Inflammatory macrophage treated with lipopolysaccharide for 1 hour (primary cell): ENCODE measurements around the gene ICAM1.
"Not testable (repeated sequence)": the region's sequence is repeated elsewhere in the genome, so short reads cannot be mapped to it uniquely, and the experiment has no call there.

ENCODE experiments used
- DNase-seq, 2 donors: peaks; one replicate each; pipeline ENCODE4 v3.0.0-alpha.2; 2020 to 2022

ICAM1 gene, protein sequence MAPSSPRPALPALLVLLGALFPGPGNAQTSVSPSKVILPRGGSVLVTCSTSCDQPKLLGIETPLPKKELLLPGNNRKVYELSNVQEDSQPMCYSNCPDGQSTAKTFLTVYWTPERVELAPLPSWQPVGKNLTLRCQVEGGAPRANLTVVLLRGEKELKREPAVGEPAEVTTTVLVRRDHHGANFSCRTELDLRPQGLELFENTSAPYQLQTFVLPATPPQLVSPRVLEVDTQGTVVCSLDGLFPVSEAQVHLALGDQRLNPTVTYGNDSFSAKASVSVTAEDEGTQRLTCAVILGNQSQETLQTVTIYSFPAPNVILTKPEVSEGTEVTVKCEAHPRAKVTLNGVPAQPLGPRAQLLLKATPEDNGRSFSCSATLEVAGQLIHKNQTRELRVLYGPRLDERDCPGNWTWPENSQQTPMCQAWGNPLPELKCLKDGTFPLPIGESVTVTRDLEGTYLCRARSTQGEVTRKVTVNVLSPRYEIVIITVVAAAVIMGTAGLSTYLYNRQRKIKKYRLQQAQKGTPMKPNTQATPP

DNA sequence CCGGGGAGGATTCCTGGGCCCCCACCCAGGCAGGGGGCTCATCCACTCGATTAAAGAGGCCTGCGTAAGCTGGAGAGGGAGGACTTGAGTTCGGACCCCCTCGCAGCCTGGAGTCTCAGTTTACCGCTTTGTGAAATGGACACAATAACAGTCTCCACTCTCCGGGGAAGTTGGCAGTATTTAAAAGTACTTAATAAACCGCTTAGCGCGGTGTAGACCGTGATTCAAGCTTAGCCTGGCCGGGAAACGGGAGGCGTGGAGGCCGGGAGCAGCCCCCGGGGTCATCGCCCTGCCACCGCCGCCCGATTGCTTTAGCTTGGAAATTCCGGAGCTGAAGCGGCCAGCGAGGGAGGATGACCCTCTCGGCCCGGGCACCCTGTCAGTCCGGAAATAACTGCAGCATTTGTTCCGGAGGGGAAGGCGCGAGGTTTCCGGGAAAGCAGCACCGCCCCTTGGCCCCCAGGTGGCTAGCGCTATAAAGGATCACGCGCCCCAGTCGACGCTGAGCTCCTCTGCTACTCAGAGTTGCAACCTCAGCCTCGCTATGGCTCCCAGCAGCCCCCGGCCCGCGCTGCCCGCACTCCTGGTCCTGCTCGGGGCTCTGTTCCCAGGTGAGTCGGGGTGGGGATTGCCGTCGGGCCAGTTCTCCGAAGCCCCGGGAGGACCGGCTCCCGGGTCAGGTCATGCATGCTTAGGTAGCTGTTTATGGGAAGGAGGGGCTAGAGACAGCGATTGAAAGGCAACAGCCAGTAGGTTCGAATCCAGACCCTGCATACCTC lies at the start of gene ICAM1:
ICAM1 (plus strand) TSS at position 505 of the 779 bp plus-strand sequence; CDS start at position 545, 40 bp downstream.
- peak; percentile 98 for DNase-seq

DNA sequence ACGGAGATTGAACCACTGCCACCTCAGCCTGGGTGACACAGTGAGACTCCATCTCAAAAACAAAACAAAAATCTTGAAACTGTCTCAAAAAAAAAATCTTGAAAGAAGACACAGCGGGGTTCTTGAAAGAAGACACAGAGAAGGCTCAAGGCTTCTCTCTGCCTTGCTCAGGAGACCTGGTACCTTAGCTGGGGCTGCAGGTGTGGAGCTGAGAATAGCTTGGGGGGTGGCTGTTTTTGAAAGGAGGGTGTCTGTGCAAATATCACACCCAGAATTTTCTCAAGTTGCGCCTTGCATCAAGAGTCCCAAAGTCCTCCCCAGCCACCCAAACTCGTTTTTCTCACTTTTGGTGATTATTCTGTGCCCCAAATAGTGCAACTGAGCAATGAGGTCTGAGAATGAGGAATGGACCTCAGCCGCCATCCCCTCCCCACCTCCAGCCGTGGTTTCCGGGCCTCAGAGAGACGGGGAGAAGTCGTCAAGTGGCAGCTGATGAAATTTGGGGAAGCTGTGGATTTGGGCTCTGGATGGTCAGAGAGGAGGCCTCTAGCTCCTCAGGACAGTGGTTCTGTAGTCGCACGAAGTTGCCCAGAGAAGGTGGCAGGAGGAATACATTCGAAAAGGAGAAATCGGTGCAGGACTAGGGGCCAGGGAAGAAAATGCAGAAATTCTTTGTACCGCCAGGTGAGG lies 48.6 kb upstream of the ICAM1 start:
- DNase-seq = peak; percentile 58 to 69

DNA sequence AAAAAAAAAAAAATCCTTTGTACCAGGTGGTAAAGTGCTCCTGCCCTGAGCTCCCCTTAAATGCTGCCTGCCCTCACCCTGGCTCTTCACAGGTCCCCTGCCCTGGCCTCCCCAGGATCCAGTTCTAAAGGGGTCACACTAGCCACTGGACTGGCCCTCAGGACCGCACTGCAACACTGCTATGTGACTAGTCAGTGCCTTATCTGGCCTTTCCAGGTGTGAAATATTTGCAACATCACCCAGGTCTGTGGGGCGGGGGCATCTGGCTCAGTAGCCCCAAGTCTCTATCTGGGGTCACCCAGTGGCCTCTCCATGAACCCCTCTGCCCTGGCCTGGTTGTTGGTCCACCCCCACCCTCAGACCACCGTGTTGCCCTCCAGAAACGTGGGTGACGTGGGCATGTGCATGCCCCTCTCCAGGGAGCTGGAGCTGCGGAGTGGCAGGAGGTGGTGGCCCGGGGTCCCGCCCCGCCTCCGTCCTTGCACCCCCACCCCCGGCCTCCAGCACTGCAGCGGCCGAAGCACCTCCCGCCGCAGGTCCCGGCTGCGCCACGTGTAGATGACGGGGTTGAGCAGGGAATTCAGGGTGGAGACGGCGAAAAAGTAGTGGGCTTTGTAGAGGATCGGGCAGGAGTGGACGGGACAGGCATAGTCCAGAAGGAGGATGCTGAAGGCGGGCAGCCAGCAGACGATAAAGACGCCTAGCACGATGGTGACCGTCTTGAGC lies 47.3 kb upstream of the ICAM1 start:
- no peak for DNase-seq

DNA sequence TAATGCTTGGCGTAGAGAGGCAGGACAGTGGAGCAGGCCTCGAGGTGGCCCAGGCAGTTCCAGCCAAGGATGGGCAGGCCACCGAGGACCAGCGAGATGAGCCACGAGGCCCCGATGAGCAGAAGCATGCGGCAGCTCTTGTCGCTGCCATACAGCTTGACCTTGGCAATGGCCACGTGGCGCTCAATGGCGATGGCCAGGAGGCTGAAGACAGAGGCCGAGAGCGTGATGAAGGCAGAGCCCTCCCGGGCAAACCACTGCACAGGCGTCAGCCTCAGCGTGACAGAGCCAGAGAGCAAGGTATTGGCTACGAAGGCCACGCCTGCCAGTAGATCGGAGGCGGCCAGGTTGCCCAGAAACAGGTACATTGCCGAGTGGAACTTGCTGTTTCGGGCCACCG lies 46.6 kb upstream of the ICAM1 start:
- DNase-seq = no peak

DNA sequence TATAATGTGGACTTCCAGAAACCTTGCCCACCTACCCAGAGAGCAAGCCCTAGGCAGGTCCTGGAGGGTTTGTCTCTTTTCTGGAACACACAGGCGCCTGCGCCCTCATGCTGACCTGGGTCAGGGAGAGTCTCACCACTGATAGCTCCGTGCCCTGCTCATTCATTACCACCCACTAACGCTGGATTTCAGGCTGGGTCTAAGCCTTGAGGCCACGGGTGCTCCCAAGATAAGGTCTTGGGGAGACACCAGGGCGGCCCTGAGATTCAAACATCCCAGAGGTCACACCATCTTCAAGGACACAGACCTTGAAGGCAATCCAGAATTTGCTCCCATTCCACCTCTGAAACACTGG lies 44.9 kb upstream of the ICAM1 start:
- no peak for DNase-seq

DNA sequence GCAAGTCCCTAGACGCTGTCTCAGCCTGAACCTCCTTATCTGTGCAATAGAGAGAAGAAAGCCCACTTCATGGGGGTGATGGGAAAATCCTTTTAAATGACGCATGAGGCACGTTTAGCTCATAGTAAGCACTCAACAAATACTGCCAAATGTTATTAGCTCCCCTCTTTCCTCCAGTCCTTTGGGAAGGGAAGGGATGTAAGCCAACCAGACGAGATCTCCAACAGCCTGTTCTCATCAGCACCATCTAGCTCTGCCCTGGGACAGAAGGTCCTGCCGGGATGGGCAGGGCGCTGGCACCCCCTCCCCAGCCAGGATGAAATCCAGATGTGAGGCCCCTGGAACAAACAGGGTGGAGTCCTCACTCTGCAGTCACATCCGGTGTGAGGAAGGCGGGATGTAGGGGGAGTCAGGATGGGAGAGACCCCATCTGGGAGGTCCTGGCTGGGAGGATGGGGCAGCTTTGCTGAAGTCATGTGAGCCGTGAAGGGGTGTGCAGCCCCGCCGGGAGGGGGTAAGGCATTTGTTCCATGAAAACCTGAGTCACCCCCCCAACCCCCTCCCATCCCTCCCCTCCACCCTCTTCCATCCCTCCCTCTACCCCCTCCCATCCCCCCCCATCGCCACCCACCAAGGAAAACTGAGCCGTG lies 44.4 kb upstream of the ICAM1 start:
- DNase-seq = no peak

DNA sequence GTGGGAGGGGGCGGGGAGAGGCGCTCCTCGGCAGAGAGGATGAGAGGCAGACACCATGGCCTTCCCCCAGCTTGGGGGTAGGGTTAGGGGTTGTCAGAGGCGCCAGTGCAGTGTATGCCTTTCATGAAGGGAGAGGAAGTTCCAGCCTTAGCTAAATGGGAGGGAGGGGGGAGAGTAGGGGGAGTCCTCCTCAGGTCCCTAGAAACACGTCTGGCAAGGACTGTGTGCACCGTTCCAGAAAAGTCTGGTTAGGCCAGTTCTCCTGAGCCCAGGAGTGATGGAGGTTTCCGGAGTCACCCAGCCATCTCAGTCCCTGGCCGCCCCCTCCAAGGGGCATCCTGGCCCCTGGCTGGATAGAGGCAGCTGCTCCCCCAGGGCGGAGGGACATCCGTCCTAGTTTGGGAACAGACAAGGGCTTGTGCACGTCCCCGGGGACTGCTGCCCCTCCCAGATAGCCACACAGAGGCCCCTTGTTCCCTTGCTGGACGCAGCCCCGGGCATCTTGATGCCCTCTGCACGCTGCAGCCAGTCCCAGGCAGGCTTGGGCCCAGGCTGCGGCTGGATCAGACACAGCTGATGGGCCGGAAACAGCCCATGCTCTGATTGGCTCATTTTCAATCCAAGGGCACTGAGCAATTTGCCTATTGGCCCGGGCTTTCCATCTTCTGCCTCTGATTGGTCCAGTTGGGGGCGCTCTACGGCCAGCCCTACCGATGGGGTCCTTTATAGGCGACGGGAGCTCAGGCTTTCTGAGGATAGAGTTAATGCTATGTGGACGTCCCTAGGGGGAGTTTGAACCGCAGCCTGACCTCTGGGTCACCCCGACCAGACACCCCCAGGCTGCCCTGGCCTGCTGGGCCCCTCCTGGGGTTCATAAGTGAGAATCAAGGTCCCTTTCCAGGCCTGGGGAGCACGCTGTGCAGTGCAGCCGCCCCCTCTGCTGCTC lies 43.6 kb upstream of the ICAM1 start:
- DNase-seq = no peak

DNA sequence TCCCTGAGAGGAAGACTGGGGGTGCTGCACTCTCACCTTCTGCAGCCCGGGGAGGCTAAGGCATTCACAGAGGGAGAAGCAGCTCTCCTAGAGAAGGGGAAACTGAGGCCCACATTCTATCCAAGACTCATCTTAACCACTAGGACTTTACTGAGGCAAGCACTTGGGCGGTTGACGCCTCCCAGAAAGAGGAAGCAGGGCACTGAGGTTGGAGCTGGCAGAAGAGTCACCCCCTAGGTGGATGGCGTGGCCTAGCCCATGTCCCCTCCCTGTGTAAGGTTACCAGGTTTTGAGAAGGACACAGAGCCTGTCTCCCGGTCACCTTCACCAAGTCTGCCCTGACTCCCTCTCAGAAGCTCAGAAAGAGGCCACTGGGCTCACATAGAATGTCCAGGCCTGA lies 42.5 kb upstream of the ICAM1 start:
- DNase-seq = peak in 1 of 2 donors; percentile 48

DNA sequence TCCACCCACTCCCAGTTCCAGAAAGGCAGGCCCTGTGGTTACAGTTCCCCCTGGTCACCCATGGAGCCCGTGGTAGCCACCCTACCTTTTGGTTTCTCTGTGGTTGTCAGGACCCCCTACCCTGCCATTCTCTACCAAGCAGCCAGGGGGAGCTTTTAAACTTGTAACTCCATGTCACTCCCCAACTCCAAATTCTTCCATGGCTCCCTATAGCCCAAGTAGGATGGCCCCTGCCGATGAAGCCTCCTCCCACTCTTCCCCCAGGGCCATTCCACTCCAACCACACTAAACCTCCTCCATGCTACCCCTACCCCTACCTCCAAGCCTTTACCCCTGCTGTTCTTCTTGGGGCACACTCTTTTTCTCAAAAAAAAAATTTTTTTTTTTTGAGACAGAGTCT lies 42.0 kb upstream of the ICAM1 start:
- DNase-seq = peak in 1 of 2 donors; percentile 38

DNA sequence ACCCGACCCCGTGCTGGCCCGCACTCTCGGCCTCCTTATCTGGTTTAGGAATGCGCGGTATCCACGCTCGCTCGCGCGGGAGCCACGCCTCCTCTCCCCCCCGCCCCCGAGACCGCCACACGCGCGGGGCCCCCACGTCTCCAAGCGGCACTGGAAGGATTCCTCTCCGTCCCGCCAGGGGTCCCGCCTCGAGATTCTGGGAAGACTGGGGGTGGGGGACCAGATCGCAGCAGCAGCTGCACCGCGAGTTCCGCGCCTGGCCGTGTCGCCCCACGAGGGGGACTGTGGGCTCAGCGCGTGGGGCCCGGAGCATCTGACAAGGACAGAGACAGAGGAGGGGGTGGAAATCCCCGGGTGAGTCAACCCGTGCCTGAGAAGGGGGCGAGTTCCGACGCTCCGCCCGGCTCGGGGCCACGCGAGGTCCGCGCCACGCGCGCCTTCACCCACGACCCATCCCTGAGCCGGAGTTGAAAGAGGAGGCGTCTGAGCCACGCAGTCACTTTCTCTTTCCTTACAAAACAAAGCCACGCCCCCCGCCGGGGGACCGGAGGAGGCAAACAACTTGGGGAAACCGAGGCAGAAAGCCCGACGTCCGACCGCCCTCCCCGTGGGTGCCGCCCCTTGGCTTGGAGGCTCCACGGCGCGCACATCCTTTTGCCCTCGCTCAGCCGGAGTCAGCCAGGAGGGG lies 40.6 kb upstream of the ICAM1 start:
- DNase-seq = peak; percentile 40 to 73

DNA sequence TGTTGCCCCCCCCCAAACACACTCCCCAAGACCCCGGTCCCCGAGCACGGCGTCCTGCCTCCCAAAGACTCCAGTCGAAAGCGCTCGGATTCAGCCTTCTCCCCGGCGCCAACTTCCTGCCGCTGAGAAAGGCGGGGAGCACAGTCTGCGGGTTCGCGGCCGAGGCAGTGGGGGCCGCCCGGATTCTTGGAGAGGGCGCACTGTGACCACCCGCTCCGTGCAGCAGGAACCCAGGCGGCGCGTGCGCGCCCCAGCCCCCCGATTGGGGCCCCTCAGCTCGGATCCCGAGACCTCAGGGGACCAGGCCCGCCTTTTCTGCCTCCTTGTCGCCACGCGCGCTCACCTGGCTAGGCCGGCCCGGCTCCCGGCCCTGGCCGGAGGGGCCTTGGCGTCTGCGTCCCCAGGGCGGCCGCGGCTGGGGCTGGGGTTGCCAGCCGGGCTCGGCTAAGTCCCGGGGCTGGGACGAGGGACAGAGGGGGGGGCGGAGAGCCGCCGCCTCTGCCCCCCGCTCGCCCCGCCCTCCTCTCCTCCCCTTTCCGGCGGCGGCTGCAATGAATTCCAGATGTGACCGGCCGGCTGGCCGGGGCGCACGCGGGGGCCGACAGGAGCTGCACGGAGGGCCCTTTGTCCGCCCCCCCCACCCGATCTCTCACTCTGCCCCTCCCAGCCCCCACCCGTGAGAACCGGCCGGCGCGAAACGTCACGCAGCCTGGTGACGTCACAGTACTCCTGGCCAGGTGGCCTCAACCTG lies 39.9 kb upstream of the ICAM1 start, which contains the start of gene S1PR2:
S1PR2 (minus strand) TSS at position 471 of the 751 bp plus-strand sequence. CDS start 6,426 bp downstream, outside the sequence.
- DNase-seq = peak; percentile 54 to 60

DNA sequence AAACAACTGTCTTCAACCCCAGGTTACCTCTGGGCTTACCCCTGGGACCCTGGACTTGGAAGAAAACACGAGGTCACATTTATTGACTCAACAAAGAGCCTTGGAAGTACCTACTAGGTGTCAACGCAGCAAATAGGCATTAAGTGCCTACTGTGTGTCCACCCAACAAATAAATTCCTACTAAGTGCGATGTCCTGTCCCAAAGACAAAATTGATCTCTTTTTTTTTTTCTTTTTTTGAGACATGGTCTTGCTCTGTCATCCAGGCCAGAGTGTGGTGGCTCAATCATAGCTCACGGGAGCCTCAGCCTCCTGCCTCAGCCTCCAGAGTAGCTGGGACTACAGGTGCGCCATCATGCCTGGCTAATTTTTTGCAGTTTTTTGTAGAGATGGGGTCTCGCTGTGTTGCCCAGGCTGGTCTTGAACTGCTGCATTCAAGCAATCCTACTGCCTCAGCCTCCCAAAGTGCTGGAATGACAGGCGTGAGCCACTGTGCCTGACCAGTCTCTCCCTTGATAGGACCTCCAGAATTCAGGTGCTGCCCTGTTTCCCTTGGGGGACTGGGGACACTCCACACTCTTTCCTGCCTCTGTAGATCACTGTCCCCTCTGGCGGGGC lies 39.2 kb upstream of the ICAM1 start:
- DNase-seq = no peak

DNA sequence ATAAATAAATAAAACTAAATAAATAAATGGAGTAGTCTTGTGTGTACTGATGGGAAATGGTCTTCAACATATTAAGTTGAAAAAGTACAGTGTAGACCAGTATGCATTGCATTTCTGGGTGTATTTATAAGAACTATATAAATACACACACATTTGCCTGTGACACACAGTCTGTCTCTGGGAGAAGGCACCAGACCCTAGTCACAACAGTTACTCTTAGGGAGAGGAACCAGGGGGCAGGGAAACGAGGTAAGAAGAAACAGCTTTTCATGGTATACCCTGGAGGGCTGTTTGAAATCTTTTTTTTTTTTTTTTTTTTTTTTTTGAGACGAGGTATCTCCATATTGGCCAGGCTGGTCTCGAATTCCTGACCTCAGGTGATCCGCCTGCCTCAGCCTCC lies 37.0 kb upstream of the ICAM1 start:
- no peak for DNase-seq

DNA sequence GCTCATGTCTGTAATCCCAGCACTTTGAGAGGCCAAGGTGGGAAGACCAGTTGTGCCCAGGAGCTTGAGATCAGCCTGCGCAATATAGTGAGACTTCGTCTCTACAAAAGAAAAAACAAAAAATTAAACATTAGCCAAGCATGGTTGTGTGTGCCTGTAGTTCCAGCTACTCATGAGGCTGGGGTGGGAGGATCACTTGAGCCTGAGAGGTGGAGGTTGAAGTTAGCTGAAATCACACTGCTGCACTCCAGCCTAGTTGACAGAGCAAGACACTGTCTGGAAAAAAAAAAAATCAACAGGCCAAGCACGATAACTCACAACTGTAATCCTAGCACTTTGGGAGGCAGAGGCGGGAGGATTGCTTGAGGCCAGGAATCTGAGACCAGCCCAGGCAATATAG lies 35.9 kb upstream of the ICAM1 start:
- no peak for DNase-seq

DNA sequence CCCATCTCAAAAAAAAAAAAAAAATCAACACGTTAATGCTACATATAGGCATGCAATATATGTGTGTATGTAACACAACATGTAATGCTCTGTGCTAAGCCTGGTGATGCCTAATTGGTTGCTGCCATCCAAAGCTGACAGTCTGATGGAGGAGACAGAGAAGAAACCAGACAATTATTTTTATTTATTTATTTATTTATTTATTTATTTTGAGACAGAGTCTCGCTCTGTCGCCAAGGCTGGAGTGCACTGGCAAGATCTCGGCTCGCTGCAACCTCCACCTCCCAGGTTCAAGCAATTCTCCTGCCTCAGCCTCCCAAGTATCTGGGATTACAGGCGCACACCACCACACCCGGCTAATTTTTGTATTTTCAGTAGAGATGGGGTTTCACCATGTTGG lies 35.5 kb upstream of the ICAM1 start:
- not testable (repeated sequence) for DNase-seq

DNA sequence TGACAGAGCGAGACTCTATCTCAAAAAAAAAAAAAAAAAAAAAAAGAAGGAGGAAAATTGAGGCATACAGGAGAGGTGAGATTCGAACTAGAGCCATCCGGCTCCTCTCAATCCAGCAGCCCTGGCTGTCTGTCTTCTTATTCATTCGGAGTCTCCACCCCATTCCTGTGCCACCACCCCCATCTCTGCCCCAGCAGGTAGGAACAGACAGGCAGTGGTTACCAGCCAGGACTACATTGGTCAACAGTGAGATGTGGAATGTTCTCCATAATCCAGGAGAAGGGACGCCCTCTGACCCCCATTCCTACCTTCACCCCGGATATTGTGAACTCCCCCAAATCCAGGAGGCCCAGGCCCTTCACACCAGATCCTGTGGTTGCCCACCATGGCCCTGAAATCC lies 33.2 kb upstream of the ICAM1 start:
- no peak for DNase-seq

DNA sequence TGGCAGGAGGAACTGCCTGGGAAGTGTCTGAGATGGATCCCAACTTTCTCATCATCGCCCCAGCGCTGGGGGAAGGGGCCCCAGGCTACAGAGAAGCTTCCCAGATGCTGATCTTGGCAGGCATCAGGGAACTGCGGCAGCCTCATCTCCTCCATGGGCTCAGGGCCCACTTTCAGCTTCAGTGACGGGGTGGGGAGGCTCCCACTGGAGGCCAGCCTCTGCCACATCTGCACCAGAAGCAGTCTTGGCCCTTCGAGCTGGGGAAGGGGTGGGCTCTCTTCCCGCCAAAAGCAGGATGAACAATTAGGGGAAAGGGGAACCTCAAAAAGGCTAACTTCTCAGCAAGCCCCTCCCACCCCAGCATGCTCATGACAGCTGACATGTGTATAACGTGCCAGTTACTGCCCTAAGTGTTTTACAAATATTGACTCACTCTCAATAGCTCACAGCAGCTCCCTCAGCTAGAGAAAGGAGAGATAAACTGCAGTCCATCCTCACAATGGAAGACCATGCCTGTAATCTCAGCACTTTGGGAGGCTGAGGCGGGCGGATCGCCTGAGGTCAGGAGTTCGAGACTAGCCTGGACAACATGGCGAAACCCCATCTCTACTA lies 32.6 kb upstream of the ICAM1 start:
- no peak for DNase-seq

DNA sequence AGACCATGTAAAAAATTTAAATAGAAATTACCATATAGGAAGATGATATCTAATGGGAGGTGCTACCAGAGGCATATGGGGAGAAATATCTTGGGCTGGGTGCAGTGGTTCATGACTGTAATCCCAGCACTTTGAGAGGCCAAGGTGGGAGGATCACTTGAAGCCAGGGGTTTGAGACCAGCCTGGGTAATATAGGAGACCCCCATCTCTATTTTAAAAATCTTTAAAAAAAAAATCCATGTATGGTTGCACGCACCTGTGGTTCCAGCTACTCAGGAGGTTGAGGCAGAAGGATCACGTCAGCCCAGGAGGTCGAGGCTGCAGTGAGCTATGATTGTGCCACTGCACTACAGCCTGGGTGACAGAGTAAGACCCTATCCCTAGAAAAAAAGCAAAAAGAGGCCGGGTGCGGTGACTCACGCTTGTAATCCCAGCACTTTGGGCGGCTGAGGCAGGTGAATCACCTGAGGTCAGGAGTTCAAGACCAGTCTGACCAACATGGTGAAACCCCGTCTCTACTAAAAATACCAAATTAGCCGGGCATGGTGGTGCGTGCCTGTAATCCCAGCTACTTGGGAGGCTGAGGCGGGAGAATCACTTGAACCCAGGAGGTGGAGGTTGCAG lies 29.0 kb upstream of the ICAM1 start:
- DNase-seq = not testable (repeated sequence)
